Mucosa of stomach (tissue), 1 donor: ENCODE results near the gene TRIM67.
"Not testable (repeated sequence)": the region's sequence is repeated elsewhere in the genome, so short reads cannot be mapped to it uniquely, and the experiment has no call there.

Source experiments
- H3K27me3 ChIP-seq: one replicate; pipeline ENCODE4 v1.7.0; 2013; ENCODE audit warnings: mild to moderate bottlenecking, low read length; ENCODE audit not compliant: control insufficient read depth, insufficient read depth
- H3K36me3 ChIP-seq: one replicate; pipeline ENCODE4 v1.7.0; 2013; ENCODE audit warnings: low read length; ENCODE audit not compliant: control insufficient read depth, insufficient read depth
- H3K4me1 ChIP-seq: one replicate; pipeline ENCODE4 v1.7.0; 2013; ENCODE audit warnings: mild to moderate bottlenecking, low read length; ENCODE audit not compliant: control insufficient read depth, insufficient read depth
- H3K4me3 ChIP-seq: one replicate; pipeline ENCODE4 v1.7.0; 2013; ENCODE audit warnings: low read length
- H3K9ac ChIP-seq: one replicate; pipeline ENCODE4 v1.7.0; 2013; ENCODE audit warnings: mild to moderate bottlenecking, low read length, moderate library complexity
- H3K9me3 ChIP-seq: one replicate; pipeline ENCODE4 v1.7.0; 2013; ENCODE audit warnings: mild to moderate bottlenecking, low read length, moderate library complexity; ENCODE audit not compliant: control insufficient read depth
- donor health status: Pancreatic carcinoma.

Gene TRIM67

DNA sequence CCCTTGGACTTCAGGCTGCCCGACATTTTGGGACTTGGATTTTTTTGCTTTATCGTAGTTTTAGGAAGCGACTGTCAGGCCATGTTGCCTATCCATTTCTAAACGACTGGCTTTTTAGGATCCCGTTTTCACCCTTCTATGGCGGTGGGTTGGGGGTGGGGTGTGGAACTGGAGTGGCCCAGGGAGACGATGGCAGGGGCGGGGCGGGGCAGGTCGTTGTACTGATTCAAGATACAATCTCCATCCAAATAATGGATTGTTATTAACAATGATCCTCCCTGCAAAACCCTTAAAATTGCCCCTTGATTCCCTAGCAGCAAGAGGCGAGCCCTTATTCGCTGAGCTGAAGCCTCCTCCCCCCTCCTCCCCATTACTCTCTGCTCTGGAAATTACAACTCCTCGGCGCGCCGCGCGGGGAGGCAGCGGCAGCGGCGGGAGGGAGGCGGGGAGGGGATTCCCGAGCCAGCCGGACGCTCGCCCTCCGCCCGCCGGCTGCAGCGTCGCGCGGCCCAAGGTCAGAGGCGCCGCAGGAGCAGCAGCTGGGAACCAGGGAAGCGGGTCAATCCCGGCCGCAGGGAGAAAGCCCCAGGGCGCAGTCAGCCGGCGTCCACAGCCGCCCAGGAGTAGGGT lies at the start of gene TRIM67:
Gene TRIM67, plus strand, starts transcription at position 392 of the 630 bp plus-strand sequence. CDS start 912 bp downstream, outside the sequence.
- H3K9me3 ChIP-seq = no peaks in the 10 kb centered on the region
- no peaks in the 10 kb centered on the region for H3K36me3 ChIP-seq
- no peak within 1 kb of the TSS for H3K4me3 ChIP-seq
- no peak within 1 kb of the TSS for H3K9ac ChIP-seq
- peaks cover 60% of the 10 kb centered on the region for H3K27me3 ChIP-seq
- peaks cover 10% of the 10 kb centered on the region for H3K4me1 ChIP-seq

DNA sequence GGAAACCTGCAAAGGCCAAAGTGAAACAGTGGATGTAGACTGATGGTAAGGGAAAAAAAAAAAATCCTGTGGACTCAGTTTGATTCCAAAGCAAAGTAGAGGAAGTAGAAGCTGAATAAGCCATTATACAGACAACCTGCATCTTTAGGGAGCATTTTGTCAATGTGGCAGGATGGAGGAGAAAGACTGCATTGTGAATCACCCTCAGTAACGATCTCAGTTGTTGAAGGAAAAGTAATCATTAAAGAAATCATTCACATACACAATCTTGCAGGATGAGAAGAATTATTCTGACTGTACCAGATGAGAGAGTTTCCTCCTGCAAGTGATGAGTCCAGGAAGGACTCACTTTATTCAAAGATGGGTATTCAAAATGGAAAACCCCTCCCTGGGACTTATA lies 45.1 kb upstream of the TRIM67 start:
- Histone ChIP-seq H3K27me3 (no peaks in the 10 kb centered on the region), H3K36me3 (no peaks in the 10 kb centered on the region), H3K4me3 (no peak overlapping the region), H3K9me3 (no peaks in the 10 kb centered on the region), H3K4me1 (no peaks in the 10 kb centered on the region), H3K9ac (no peak overlapping the region)

DNA sequence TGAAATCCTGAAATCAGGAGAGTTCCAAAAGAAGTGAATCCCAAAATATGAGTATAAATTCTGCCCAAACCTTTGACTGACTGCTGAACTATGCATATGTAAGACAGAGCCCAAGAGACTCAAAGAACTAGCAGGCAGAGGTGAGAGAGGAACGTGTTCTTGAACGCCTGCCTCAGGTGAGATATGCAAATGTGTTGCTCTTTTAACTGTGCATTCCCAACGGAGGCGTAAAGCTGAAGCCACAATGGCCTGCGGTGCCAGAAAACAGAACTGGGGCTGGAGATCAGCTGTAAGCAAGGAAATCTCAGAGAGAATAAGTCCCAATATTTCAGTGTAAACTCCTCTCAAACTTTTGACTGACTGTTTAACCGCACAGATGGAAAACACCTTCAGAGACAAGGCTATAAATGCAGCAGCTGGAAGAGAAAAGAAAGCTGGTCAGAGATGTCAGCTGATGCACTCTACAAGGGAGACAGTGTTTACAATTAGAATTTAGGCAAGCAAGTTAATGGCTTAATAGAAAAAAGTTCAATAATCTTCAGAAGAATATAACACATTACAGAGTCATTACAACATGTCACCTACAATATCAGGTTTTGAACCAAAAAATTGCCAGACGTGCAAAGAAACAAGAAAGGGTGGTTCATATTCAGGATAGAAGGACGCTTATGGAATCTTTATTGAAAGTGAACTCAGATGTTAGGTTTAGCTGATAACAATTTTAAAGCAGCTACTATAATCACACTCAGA lies 43.0 kb upstream of the TRIM67 start:
- no peak overlapping the region for H3K9ac ChIP-seq
- H3K9me3 ChIP-seq = no peaks in the 10 kb centered on the region
- H3K27me3 ChIP-seq = no peaks in the 10 kb centered on the region
- no peaks in the 10 kb centered on the region for H3K36me3 ChIP-seq
- H3K4me3 ChIP-seq = no peak overlapping the region
- H3K4me1 ChIP-seq = no peaks in the 10 kb centered on the region

DNA sequence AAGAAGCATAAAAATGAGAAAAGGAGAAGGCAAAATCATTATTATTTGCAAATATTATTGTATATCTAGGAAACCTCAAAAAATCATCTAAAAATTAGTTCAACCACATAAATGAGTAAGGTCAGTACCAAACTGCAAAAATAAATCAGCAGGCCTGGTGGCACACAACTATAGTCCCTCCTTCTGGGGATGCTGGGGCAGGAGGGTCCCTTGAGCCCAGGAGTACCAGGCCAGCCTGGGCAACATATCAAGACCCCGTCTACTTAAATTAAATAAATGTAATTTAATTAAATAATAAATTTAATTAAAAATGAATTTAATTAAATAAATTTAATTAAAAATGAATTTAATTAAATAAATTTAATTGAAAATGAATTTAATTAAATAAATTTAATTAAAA lies 40.3 kb upstream of the TRIM67 start:
- Histone ChIP-seq H3K9me3 (no peaks in the 10 kb centered on the region), H3K27me3 (no peaks in the 10 kb centered on the region), H3K9ac (no peak overlapping the region), H3K4me1 (no peaks in the 10 kb centered on the region), H3K4me3 (no peak overlapping the region), H3K36me3 (no peaks in the 10 kb centered on the region)

DNA sequence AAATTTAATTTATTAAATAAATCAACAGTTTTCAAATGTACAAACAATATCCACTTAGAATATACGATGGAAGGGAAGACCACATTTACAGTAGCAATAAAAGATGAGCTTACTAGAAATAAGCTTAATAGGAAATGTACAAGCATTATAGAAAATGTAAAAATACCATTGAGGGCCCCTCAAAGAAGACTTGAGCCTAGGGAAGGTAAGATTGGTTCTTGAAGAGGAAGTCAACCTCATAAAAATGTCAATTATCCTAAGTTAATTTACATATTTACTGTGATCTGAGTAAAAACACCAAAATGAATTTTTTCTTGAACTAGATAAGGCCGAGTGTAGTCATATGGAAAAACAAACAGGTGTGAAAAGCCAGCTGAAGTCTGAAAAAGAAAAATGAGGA lies 39.7 kb upstream of the TRIM67 start:
- H3K36me3 ChIP-seq = no peaks in the 10 kb centered on the region
- H3K9ac ChIP-seq = no peak overlapping the region
- no peak overlapping the region for H3K4me3 ChIP-seq
- no peaks in the 10 kb centered on the region for H3K9me3 ChIP-seq
- no peaks in the 10 kb centered on the region for H3K27me3 ChIP-seq
- no peaks in the 10 kb centered on the region for H3K4me1 ChIP-seq

DNA sequence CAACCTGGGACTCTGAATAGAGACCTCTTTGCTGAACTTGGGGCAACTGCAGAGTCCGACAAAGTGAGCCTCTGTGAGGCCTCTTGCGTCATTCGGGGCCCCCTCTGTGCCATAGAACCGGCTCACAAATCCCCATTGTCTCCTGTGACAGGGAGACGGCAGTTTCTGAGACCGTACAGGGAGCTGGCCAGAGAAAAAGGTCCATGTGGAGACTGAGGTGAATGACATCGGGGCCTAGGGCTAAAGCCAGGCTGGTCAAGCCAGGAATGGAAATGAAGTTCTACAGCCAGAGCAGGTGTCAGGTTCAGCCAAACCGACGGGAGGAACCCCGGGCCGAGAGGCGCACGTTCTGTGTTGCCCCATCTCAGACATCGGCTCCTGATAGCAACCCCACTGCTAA lies 37.1 kb upstream of the TRIM67 start:
- Histone ChIP-seq H3K27me3 (no peaks in the 10 kb centered on the region), H3K36me3 (no peaks in the 10 kb centered on the region), H3K4me3 (no peak overlapping the region), H3K9me3 (no peaks in the 10 kb centered on the region), H3K9ac (no peak overlapping the region), H3K4me1 (no peaks in the 10 kb centered on the region)

DNA sequence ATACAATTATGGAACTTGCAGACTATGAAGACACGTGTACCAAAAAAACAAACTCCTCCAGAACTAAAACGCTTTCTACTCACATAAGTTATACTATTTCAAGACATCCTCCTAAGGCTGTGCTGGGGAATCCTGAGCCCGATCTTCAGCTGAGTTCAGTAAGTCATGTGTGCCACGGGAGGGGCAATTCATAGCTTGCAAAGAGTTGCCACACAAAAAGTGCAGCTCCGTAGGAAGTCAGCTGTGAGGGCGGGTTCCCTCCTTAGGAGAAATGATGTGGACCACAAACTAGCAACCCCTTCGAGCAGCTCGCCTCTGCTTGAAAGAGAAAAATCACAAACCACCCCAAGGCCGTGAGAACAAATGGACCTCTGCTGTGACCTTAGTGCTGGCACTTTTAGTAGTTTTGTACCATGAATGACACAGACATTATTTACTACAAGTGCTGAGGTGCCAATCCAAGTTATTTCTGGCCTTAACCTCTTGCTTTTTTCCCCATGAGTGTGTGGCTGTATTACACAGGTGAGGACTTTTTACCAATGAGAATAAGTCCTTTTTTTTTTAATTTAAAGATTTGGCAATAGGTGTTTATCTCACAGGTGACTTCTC lies 35.8 kb upstream of the TRIM67 start:
- Histone ChIP-seq H3K4me3 (no peak overlapping the region), H3K9me3 (no peaks in the 10 kb centered on the region), H3K9ac (no peak overlapping the region), H3K4me1 (no peaks in the 10 kb centered on the region), H3K36me3 (no peaks in the 10 kb centered on the region), H3K27me3 (no peaks in the 10 kb centered on the region)

DNA sequence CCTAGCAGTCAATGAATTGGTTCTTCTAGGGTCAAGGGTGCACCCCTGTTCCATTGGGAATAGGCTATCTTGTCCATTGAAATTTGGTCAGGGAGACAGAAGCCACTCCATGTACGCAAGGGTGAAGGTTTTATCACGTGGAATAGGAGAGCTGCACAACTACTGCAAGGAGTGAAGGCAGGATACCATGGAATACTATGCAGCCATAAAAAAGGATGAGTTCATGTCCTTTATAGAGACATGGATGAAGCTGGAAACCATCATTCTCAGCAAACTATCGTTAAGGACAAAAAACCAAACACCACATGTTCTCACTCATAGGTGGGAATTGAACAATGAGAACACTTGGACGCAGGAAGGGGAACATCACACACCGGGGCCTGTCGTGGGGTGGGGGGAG lies 34.8 kb upstream of the TRIM67 start:
- H3K9me3 ChIP-seq, H3K9ac ChIP-seq, H3K4me3 ChIP-seq, H3K27me3 ChIP-seq, H3K4me1 ChIP-seq, H3K36me3 ChIP-seq: not testable (repeated sequence)

DNA sequence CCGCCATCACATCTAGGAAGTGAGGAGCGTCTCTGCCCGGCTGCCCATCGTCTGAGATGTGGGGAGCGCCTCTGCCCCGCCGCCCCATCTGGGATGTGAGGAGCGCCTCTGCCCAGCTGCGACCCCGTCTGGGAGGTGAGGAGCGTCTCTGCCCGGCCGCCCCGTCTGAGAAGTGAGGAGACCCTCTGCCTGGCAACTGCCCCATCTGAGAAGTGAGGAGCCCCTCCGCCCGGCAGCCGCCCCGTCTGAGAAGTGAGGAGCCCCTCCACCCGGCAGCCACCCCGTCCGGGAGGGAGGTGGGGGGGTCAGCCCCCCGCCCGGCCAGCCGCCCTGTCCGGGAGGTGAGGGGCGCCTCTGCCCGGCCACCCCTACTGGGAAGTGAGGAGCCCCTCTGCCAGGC lies 33.4 kb upstream of the TRIM67 start:
- not testable (repeated sequence) for H3K4me3 ChIP-seq

DNA sequence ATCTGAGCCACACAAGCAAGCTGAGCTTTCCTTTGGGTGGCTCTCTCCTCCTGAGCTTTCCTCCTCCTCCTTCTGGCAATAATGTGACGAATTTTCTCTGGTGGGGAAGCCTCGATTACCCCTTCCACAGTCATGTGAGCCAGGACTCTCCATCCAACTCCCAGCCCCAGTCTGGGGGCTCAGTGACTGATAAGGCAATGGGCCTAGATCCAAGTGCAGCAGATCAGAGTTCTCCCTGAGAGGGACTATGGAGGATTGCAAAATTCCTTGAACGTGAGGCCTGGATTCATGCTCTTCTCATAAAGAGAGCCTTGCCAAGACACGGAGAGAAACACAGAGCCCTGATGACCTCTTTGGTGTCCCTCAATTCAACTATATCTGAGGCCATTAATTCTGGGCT lies 31.3 kb upstream of the TRIM67 start:
- no peak overlapping the region for H3K9ac ChIP-seq
- no peak overlapping the region for H3K4me3 ChIP-seq
- no peaks in the 10 kb centered on the region for H3K27me3 ChIP-seq
- no peaks in the 10 kb centered on the region for H3K36me3 ChIP-seq
- H3K4me1 ChIP-seq = no peaks in the 10 kb centered on the region
- H3K9me3 ChIP-seq = no peaks in the 10 kb centered on the region

More for the DNA sequence above, 33.4 kb upstream of the TRIM67 start:
- H3K27me3 ChIP-seq, H3K36me3 ChIP-seq, H3K9me3 ChIP-seq, H3K9ac ChIP-seq, H3K4me1 ChIP-seq: not testable (repeated sequence)

DNA sequence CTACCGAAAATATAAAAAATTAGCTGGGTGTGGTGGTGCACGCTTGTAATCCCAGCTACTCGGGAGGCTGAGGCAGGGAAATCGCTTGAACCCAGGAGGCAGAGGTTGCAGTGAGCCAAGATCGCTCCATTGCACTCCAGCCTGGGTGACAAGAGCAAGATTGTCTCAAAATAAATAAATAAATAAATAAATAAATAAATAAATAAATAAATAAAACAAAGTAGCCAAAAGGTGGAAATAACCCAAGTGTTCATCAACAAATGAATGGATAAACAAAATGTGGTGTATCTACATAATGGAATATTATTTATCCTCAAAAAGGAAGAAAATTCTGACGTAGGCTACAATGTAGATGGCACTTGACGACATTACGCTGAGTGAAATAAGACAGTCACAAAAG lies 29.3 kb upstream of the TRIM67 start:
- not testable (repeated sequence) for H3K4me3 ChIP-seq, H3K27me3 ChIP-seq, H3K9ac ChIP-seq, H3K4me1 ChIP-seq, H3K9me3 ChIP-seq, H3K36me3 ChIP-seq

DNA sequence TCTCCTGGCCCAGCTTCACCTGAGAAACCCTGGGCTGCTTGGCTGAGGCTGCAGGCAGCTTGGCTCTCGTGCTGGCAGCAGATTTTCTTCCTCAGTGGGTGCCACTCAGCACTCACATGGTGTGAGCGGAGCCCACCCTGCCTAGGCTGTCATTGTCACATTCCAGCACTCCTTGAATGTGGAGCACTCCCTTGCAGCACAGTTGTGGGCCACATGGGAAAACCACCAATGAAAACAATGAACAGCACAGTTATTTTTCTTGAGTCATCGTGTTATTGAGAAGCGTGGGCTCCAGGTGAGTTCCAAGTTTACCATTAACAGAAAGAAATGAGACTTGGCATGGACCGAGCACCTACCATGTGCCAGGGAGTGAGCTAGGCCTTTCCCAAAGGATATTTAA lies 27.2 kb upstream of the TRIM67 start:
- Histone ChIP-seq H3K4me3 (no peak overlapping the region), H3K9ac (no peak overlapping the region), H3K9me3 (no peaks in the 10 kb centered on the region), H3K36me3 (no peaks in the 10 kb centered on the region), H3K27me3 (no peaks in the 10 kb centered on the region), H3K4me1 (no peaks in the 10 kb centered on the region)
